Transverse colon (tissue), 4 donors: Measurements from ENCODE around the gene FYCO1.

Source experiments
- POLR2A ChIP-seq: fragments of 450-650 bp; IDR thresholded peaks from one replicate; pipeline ENCODE4 v1.6.1; 2016; ENCODE audit warnings: antibody characterized with exemption, mild to moderate bottlenecking, moderate library complexity
- POLR2AphosphoS5 ChIP-seq, 3 donors: sonication (generic); formaldehyde crosslinking; IDR thresholded peaks; one replicate each; pipeline ENCODE4 v1.6.1; 2016; ENCODE audit warnings: antibody characterized with exemption in 3 of 3
- TF ChIP-seq, protein P1 (sequence below), 5 experiments: fragments of 200-600 bp in 3 of 5; fragments of 450-650 bp in 2 of 5; sonication (generic) in 3 of 5; IDR thresholded peaks; 1 replicate in 2 of 5; 2 replicates in 3 of 5; pipeline ENCODE4 v1.5.1; 2016 to 2017; ENCODE audit warnings: antibody characterized with exemption in 5 of 5, inconsistent platforms in 3 of 5, mild to moderate bottlenecking in 2 of 5, moderate library complexity in 1 of 5

DNA sequence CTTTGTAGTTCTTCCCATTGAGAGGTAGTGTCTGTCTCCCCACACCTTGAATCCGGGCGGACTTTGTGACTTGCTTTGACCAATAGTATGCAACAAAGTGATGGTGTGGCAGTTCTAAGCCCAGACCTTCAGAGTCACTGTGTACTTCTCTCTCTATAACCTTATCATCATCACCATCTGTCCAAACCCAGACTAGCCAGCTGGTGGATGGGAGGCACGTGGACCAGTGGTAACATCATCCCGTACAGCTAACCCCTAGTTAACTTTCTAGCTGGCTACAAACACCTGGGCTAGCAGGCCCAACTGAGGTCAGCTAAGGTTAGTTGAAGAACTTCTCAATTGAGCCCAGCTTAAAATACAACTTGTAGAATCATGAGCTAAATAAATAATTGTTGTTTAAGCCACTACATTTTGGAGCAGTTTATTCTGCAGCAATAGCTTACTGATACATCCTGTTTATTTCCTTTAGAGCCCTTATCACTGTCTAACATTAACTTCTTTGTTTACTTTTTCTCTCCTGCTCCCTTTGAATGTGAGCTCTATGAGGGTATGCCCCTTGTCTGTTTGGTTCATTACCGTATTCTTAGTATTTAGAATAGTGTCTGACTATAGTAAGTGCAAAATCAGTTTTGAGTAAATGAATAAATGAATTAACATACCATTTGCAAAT is 120.8 kb downstream of the FYCO1 start:
- TF ChIP-seq POLR2A, result no peak
- no peak for TF ChIP-seq POLR2AphosphoS5 (IDR thresholded peaks at IDR 0.05)
- TF ChIP-seq, protein P1, sequence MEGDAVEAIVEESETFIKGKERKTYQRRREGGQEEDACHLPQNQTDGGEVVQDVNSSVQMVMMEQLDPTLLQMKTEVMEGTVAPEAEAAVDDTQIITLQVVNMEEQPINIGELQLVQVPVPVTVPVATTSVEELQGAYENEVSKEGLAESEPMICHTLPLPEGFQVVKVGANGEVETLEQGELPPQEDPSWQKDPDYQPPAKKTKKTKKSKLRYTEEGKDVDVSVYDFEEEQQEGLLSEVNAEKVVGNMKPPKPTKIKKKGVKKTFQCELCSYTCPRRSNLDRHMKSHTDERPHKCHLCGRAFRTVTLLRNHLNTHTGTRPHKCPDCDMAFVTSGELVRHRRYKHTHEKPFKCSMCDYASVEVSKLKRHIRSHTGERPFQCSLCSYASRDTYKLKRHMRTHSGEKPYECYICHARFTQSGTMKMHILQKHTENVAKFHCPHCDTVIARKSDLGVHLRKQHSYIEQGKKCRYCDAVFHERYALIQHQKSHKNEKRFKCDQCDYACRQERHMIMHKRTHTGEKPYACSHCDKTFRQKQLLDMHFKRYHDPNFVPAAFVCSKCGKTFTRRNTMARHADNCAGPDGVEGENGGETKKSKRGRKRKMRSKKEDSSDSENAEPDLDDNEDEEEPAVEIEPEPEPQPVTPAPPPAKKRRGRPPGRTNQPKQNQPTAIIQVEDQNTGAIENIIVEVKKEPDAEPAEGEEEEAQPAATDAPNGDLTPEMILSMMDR (IDR thresholded peaks at IDR 0.05), result no peak
